ENCODE data around the gene CCSAP.

Gene CCSAP

DNA sequence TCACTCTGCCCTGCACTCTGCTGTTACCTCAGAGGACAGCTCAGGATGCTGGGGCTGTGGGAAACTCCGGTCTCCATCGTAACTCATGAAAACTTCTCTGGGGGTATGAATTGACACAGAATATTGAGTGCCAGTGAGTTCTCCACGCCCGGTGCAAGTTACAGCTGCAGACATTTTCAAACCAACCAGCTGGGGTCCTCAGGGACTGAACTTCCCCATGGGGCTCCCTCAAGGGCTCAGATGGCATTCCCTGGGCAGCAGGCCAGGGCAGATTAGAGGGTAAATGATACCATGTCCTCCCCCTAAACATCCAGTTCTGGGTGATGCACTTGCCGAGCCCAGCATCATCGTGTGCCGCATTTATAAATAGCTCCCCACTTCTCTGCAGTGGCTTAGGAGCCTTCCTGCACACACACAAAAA, 27.8 kb upstream of the CCSAP start:
- CTCF ChIA-PET: interaction anchor here (1.2 kb wide), 1 partner anchor 113 kb away, joined by 5 read pairs; no protein-coding TSS in a partner anchor
- Histone ChIP-seq H3K36me3 (ENCODE audit: control insufficient read depth in 2 of 2, insufficient read depth in 1 of 2, low read length in 2 of 2) (no peaks in the 10 kb centered on the region), H3K9me3 (ENCODE audit: control insufficient read depth, insufficient read depth, low read depth, low read length) (no peaks in the 10 kb centered on the region), H3K4me1 (ENCODE audit: control insufficient read depth, insufficient read depth, low read length) (0 out of 2 replicates have a peak, but pooled peaks cover 4% of the 10 kb centered on the region), H3K27ac (ENCODE audit: extremely low read depth, low read depth, low read length) (no peak overlapping the region), H3K4me3 (ENCODE audit: low read depth, low read length) (no peak overlapping the region)
- POLR2A ChIA-PET: no interaction called here
- TF ChIP-seq ZNF776 (tag by site-specific recombination; IDR thresholded peaks at IDR 0.05; ENCODE audit: borderline replicate concordance) (no peak), ZNF335 (tag by site-specific recombination; conservative IDR thresholded peaks at IDR 0.05) (0 out of 2 replicates have a peak, but pooled peaks have one; percentile 16), ZNF548 (tag by site-specific recombination; IDR thresholded peaks at IDR 0.05) (no peak), ZNF2 (tag by site-specific recombination; IDR thresholded peaks at IDR 0.05) (no peak), ZNF423 (tag by site-specific recombination; IDR thresholded peaks at IDR 0.05) (peak; percentile 52; the same call in 1 of the 2 replicates), ZBTB48 (tag by site-specific recombination; IDR thresholded peaks at IDR 0.05) (peak; percentile 93), ZEB2 (tag by site-specific recombination; IDR thresholded peaks at IDR 0.05) (no peak), MZF1 (tag by site-specific recombination; IDR thresholded peaks at IDR 0.05; ENCODE audit: borderline replicate concordance) (no peak), ZBTB8A (tag by site-specific recombination; IDR thresholded peaks at IDR 0.05) (0 out of 2 replicates have a peak, but pooled peaks have one; percentile 16)
- TF ChIP-seq, protein P1, sequence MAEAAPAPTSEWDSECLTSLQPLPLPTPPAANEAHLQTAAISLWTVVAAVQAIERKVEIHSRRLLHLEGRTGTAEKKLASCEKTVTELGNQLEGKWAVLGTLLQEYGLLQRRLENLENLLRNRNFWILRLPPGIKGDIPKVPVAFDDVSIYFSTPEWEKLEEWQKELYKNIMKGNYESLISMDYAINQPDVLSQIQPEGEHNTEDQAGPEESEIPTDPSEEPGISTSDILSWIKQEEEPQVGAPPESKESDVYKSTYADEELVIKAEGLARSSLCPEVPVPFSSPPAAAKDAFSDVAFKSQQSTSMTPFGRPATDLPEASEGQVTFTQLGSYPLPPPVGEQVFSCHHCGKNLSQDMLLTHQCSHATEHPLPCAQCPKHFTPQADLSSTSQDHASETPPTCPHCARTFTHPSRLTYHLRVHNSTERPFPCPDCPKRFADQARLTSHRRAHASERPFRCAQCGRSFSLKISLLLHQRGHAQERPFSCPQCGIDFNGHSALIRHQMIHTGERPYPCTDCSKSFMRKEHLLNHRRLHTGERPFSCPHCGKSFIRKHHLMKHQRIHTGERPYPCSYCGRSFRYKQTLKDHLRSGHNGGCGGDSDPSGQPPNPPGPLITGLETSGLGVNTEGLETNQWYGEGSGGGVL (tag by site-specific recombination; IDR thresholded peaks at IDR 0.05): 0 out of 2 replicates have a peak, but pooled peaks have one; percentile 19
- TF ChIP-seq, protein P2, sequence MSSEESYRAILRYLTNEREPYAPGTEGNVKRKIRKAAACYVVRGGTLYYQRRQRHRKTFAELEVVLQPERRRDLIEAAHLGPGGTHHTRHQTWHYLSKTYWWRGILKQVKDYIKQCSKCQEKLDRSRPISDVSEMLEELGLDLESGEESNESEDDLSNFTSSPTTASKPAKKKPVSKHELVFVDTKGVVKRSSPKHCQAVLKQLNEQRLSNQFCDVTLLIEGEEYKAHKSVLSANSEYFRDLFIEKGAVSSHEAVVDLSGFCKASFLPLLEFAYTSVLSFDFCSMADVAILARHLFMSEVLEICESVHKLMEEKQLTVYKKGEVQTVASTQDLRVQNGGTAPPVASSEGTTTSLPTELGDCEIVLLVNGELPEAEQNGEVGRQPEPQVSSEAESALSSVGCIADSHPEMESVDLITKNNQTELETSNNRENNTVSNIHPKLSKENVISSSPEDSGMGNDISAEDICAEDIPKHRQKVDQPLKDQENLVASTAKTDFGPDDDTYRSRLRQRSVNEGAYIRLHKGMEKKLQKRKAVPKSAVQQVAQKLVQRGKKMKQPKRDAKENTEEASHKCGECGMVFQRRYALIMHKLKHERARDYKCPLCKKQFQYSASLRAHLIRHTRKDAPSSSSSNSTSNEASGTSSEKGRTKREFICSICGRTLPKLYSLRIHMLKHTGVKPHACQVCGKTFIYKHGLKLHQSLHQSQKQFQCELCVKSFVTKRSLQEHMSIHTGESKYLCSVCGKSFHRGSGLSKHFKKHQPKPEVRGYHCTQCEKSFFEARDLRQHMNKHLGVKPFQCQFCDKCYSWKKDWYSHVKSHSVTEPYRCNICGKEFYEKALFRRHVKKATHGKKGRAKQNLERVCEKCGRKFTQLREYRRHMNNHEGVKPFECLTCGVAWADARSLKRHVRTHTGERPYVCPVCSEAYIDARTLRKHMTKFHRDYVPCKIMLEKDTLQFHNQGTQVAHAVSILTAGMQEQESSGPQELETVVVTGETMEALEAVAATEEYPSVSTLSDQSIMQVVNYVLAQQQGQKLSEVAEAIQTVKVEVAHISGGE (tag by site-specific recombination; conservative IDR thresholded peaks at IDR 0.05; ENCODE audit: low read depth): 0 out of 2 replicates have a peak, but pooled peaks have one; percentile 23
- TF ChIP-seq, protein P3, sequence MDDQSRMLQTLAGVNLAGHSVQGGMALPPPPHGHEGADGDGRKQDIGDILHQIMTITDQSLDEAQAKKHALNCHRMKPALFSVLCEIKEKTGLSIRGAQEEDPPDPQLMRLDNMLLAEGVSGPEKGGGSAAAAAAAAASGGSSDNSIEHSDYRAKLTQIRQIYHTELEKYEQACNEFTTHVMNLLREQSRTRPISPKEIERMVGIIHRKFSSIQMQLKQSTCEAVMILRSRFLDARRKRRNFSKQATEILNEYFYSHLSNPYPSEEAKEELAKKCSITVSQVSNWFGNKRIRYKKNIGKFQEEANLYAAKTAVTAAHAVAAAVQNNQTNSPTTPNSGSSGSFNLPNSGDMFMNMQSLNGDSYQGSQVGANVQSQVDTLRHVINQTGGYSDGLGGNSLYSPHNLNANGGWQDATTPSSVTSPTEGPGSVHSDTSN (CRISPR knock-in tag; IDR thresholded peaks at IDR 0.05): no peak

DNA sequence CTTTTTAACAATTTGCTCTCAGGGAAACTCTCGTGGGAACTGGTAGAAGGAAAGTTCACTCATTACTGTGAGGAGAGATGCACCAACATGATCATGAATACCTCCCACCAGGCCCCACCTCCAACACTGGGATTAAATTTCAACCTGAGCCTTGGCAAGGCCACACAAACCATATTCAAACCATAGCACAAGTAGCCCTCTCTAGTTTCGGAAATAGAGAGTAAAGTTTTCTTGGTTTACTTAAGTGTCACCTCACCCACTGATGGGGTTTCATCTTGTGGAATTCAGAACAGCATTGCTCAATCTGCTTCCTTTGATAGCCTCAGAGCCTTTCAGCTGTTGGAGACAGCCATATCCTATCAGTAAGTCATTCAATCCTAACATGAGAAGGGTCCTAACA, 25.5 kb upstream of the CCSAP start:
- 0 out of 2 replicates have a peak, but pooled peaks cover 4% of the 10 kb centered on the region for H3K4me1 ChIP-seq (ENCODE audit: control insufficient read depth, insufficient read depth, low read length)
- no peaks in the 10 kb centered on the region for H3K36me3 ChIP-seq (ENCODE audit: control insufficient read depth in 2 of 2, insufficient read depth in 1 of 2, low read length in 2 of 2)
- H3K27ac ChIP-seq (ENCODE audit: extremely low read depth, low read depth, low read length): no peak overlapping the region
- ChIA-PET POLR2A (no interaction called here), CTCF (no interaction called here)
- TF ChIP-seq, protein P4, sequence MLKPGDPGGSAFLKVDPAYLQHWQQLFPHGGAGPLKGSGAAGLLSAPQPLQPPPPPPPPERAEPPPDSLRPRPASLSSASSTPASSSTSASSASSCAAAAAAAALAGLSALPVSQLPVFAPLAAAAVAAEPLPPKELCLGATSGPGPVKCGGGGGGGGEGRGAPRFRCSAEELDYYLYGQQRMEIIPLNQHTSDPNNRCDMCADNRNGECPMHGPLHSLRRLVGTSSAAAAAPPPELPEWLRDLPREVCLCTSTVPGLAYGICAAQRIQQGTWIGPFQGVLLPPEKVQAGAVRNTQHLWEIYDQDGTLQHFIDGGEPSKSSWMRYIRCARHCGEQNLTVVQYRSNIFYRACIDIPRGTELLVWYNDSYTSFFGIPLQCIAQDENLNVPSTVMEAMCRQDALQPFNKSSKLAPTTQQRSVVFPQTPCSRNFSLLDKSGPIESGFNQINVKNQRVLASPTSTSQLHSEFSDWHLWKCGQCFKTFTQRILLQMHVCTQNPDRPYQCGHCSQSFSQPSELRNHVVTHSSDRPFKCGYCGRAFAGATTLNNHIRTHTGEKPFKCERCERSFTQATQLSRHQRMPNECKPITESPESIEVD (tag by site-specific recombination; IDR thresholded peaks at IDR 0.05): no peak
- peak; percentile 72 for TF ChIP-seq GLIS1 (tag by site-specific recombination; IDR thresholded peaks at IDR 0.05)
- no peaks in the 10 kb centered on the region for H3K9me3 ChIP-seq (ENCODE audit: control insufficient read depth, insufficient read depth, low read depth, low read length)
- H3K4me3 ChIP-seq (ENCODE audit: low read depth, low read length): no peak overlapping the region
